CD4-positive, alpha-beta T cell (primary cell): ENCODE measurements around the gene CCL25. TPM values are rescaled to one million over a fixed set of nuclear protein-coding genes. Genes with fewer than 3 reads are reported as not detected.
"Not testable (repeated sequence)": the region's sequence is repeated elsewhere in the genome, so short reads cannot be mapped to it uniquely, and the experiment has no call there.

ENCODE experiments used
- ATAC-seq: fragments of 200-7000 bp; cut with Tn5 transposase; one replicate; pipeline ENCODE4 v1.10.0; 2022; ENCODE audit warnings: mild to moderate bottlenecking; ENCODE audit not compliant: poor library complexity
- CTCF ChIA-PET: fragments of 350-600 bp; sonication (Branson Sonifier 250); formaldehyde crosslinking; loops from one replicate; lab custom pipeline; 2021; ENCODE audit warnings: antibody characterized with exemption, inconsistent platforms; lab: Charles Lee
- POLR2A ChIA-PET: fragments of 350-600 bp; sonication (Branson Sonifier 250); formaldehyde crosslinking; loops from one replicate; lab custom pipeline; 2021; ENCODE audit warnings: antibody characterized with exemption, inconsistent platforms; lab: Charles Lee
- DNase-seq, 14 experiments: peaks; one replicate each; pipeline ENCODE4 v3.0.0-alpha.2; 2013 to 2020; ENCODE audit warnings: mixed read lengths in 2 of 14
- H3K27ac ChIP-seq, 2 donors: one replicate each; pipeline versions ENCODE4 v1.5.1 to v1.7.0; 2013; ENCODE audit warnings: low read length in 2 of 2, low read depth in 1 of 2, mild to moderate bottlenecking in 1 of 2
- H3K27me3 ChIP-seq, 2 experiments: 1 replicate in 1 of 2; 2 replicates in 1 of 2; pipeline versions ENCODE4 v1.6.1 to v1.7.0; 2013; ENCODE audit warnings: low read length in 2 of 2, control low read depth in 1 of 2, mild to moderate bottlenecking in 1 of 2, moderate library complexity in 1 of 2; ENCODE audit not compliant: insufficient read depth in 2 of 2, control insufficient read depth in 1 of 2
- H3K36me3 ChIP-seq: one replicate; pipeline ENCODE4 v1.6.1; 2013; ENCODE audit warnings: low read length, control low read depth; ENCODE audit not compliant: insufficient read depth
- H3K4me1 ChIP-seq: one replicate; pipeline ENCODE4 v1.6.1; 2013; ENCODE audit warnings: low read length, control low read depth; ENCODE audit not compliant: insufficient read depth
- H3K4me3 ChIP-seq: one replicate; pipeline ENCODE4 v1.5.1; 2013; ENCODE audit warnings: mild to moderate bottlenecking, low read length, moderate library complexity
- H3K9me3 ChIP-seq, 2 experiments: 1 replicate in 1 of 2; 2 replicates in 1 of 2; pipeline versions ENCODE4 v1.6.1 to v1.7.0; 2013; ENCODE audit warnings: low read length in 2 of 2, mild to moderate bottlenecking in 2 of 2, control low read depth in 1 of 2, moderate library complexity in 1 of 2; ENCODE audit not compliant: control insufficient read depth in 1 of 2, insufficient read depth in 1 of 2
- H3K27ac Mint-ChIP-seq: one replicate; pipeline ENCODE4 v1.8.0; 2020; ENCODE audit warnings: mixed read lengths
- H3K27me3 Mint-ChIP-seq: one replicate; pipeline ENCODE4 v1.8.0; 2021; ENCODE audit warnings: mixed read lengths
- H3K36me3 Mint-ChIP-seq: one replicate; pipeline ENCODE4 v1.8.0; 2021; ENCODE audit warnings: low read depth, mixed read lengths
- H3K4me1 Mint-ChIP-seq: one replicate; pipeline ENCODE4 v1.8.0; 2021; ENCODE audit warnings: low read depth, mixed read lengths
- H3K4me3 Mint-ChIP-seq: one replicate; pipeline ENCODE4 v1.8.0; 2020; ENCODE audit warnings: mild to moderate bottlenecking, mixed read lengths
- H3K9me3 Mint-ChIP-seq: one replicate; pipeline ENCODE4 v1.8.0; 2020; ENCODE audit warnings: mixed read lengths
- intact Hi-C, 2 experiments: fragments of 100-400 bp; cut with DNase I in 1 of 2; cut with micrococcal nuclease in 1 of 2; formaldehyde crosslinking; loops; one replicate each; pipeline versions ENCODE4 v1.15.1 to v1.9.0; 2023 to 2025; cut with DNase I, micrococcal nuclease
- total RNA-seq, 174 experiments: library from RNA in 2 of 174; stranded (reverse) in 2 of 174; gene quantifications; one replicate each; pipeline ENCODE4 v1.2.3 and lab custom pipeline; 2021 to 2026
- TF ChIP-seq, protein P1 (sequence below): fragments of 200-600 bp; IDR thresholded peaks from one replicate; pipeline ENCODE4 v1.8.0; 2022; ENCODE audit warnings: antibody characterized with exemption, mild to moderate bottlenecking

Gene CCL25
- total RNA-seq, 2 experiments from 2014 or later: not detected

DNA sequence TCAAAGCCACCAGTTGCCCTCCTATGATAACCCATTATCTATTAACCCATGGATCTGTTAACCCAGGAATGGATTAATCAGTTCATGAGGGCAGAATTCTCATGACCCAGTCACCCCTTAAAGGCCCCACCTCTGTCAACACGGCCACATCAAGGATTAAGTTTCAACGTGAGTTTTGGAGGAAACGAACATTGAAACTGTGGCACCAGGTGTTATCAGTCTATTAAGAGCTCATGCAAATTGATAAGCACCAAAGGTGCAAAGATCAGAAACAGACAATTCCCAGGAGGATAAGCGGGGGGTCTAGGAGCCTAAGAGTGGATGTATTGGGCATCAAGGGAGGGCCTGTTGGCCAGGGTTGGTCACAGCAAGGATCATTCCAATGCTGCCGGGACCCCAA, 27.2 kb upstream of the CCL25 start:
- no peaks in the 10 kb centered on the region for H3K36me3 Mint-ChIP-seq
- no peaks in the 10 kb centered on the region for H3K27me3 Mint-ChIP-seq
- H3K4me1 ChIP-seq: no peaks in the 10 kb centered on the region
- H3K27ac ChIP-seq: no peak overlapping the region
- H3K4me3 ChIP-seq: no peak overlapping the region
- DNase-seq (no peak), ATAC-seq (no peak)
- H3K4me3 Mint-ChIP-seq: no peak overlapping the region
- H3K36me3 ChIP-seq: no peaks in the 10 kb centered on the region
- ChIA-PET CTCF (no interaction called here), POLR2A (no interaction called here)
- no peaks in the 10 kb centered on the region for H3K9me3 ChIP-seq
- H3K27ac Mint-ChIP-seq: no peak overlapping the region
- H3K27me3 ChIP-seq: no peaks in the 10 kb centered on the region
- no peaks in the 10 kb centered on the region for H3K9me3 Mint-ChIP-seq
- intact Hi-C loops: no loop called here
- no peaks in the 10 kb centered on the region for H3K4me1 Mint-ChIP-seq
- TF ChIP-seq, protein P1, sequence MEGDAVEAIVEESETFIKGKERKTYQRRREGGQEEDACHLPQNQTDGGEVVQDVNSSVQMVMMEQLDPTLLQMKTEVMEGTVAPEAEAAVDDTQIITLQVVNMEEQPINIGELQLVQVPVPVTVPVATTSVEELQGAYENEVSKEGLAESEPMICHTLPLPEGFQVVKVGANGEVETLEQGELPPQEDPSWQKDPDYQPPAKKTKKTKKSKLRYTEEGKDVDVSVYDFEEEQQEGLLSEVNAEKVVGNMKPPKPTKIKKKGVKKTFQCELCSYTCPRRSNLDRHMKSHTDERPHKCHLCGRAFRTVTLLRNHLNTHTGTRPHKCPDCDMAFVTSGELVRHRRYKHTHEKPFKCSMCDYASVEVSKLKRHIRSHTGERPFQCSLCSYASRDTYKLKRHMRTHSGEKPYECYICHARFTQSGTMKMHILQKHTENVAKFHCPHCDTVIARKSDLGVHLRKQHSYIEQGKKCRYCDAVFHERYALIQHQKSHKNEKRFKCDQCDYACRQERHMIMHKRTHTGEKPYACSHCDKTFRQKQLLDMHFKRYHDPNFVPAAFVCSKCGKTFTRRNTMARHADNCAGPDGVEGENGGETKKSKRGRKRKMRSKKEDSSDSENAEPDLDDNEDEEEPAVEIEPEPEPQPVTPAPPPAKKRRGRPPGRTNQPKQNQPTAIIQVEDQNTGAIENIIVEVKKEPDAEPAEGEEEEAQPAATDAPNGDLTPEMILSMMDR: no peak

DNA sequence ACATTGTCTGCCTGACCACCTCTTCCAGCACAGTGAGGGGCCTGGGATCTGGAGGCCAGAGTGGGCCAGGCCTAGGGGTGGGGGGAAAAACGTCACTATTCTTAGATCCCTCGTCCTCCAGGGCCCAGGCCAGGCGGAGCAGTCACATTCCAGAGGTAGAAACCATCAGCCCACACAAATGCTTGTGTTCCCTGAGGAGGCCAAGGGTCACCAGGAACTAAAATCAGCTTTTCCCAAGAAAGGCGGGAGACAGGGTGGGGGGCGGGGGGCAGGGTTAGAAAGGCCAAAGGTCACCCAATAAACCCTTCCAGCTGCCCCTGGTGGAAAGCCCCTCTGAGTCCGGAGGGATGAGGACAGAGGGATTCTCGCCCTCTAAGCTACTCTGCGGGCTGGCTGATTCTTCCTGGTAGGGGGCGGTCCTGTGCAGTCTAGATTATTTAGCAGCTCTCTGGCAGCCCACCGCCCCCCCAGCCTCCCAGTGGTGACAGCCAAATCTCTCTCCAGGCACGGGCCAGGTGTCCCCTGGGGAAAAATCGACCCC, 23.5 kb upstream of the CCL25 start:
- H3K4me1 ChIP-seq: no peaks in the 10 kb centered on the region
- no peak overlapping the region for H3K27ac ChIP-seq
- no peak overlapping the region for H3K4me3 ChIP-seq
- Mint-ChIP-seq H3K9me3 (no peaks in the 10 kb centered on the region), H3K27ac (no peak overlapping the region), H3K36me3 (no peaks in the 10 kb centered on the region), H3K4me3 (no peak overlapping the region), H3K27me3 (no peaks in the 10 kb centered on the region), H3K4me1 (no peaks in the 10 kb centered on the region)
- peaks cover 0 to 1% of the 10 kb centered on the region in 2 experiments for H3K27me3 ChIP-seq
- H3K9me3 ChIP-seq: no peaks in the 10 kb centered on the region
- ChIA-PET CTCF (no interaction called here), POLR2A (no interaction called here)
- H3K36me3 ChIP-seq: no peaks in the 10 kb centered on the region
- ATAC-seq (no peak), DNase-seq (no peak)
- intact Hi-C loops: no loop called here
- TF ChIP-seq, protein P1: no peak

DNA sequence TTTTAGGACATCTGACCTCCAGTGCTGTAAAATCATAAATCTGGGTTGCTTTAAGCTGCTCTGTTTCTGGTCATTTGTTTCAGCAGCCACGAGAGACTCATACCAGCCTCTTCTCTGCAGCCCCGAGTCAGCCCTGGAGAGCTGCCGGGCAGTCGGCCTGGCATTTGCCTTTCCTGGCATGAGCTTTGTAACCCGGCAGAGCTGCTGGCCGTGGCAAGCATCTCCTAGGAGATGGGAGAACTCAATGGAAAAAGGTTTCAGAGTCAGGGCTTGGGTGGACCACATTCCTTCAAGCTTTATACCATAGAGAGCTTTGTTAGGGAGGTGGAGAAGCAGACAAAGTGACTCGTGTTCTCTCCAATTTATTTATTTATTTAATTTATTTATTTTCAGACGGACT, 21.6 kb upstream of the CCL25 start:
- H3K4me1 Mint-ChIP-seq: no peaks in the 10 kb centered on the region
- POLR2A ChIA-PET: no interaction called here
- peaks cover 0 to 3% of the 10 kb centered on the region in 2 experiments for H3K27me3 ChIP-seq
- no peak overlapping the region for H3K27ac Mint-ChIP-seq
- H3K27ac ChIP-seq: no peak overlapping the region
- TF ChIP-seq, protein P1: no peak
- intact Hi-C loops: no loop called here
- ATAC-seq (no peak), DNase-seq (no peak)
- no peaks in the 10 kb centered on the region for H3K9me3 Mint-ChIP-seq
- no peak overlapping the region for H3K4me3 ChIP-seq
- H3K4me3 Mint-ChIP-seq: no peak overlapping the region
- no peaks in the 10 kb centered on the region for H3K36me3 Mint-ChIP-seq
- H3K27me3 Mint-ChIP-seq: no peaks in the 10 kb centered on the region
- H3K4me1 ChIP-seq: no peaks in the 10 kb centered on the region
- CTCF ChIA-PET: no interaction called here
- no peaks in the 10 kb centered on the region for H3K9me3 ChIP-seq
- H3K36me3 ChIP-seq: no peaks in the 10 kb centered on the region

DNA sequence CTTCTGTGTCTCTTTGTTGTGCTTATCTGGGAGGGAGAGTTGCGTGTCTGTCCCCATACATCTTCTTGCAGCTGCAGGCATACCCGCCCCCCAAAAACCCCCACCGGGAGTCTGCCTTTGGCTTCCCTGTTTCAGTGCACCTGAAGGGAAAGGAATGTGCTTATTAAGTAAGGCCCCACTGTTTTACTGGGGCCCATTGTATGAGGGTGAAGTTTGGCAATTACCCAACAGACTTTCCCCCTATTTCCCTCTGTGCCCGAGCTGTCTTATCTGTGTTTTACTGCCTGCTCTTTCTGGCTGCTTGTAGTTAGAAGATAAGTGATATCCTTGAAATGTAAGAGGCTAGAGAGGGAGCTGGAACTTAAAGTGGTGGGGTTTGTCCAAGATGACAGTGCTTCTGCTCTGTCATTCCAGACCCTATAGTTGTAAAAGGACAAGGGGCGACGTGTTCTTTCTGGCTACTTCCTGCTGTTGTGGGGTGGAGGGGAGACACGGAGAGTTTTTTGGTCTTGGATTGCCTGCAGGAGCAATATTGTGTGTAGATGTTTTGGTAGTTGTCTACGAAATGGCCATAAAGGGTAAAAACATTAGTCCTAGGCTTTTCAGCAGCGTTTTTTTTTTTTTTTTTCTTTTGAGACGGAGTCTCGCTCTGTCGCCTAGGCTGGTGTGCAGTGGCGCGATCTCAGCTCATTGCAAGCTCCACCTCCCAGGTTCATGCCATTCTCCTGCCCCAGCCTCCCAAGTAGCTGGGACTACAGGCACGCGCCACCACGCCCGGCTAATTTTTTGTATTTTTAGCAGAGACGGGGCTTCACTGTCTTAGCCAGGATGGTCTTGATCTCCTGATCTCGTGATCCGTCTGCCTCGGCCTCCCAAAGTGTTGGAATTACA, 19.0 kb upstream of the CCL25 start:
- H3K4me1 ChIP-seq, H3K4me1 Mint-ChIP-seq, CTCF ChIA-PET: not testable (repeated sequence)

More for the DNA sequence above, 19.0 kb upstream of the CCL25 start:
- H3K9me3 ChIP-seq, H3K27me3 ChIP-seq, H3K4me3 ChIP-seq, H3K27ac ChIP-seq, H3K27ac Mint-ChIP-seq, H3K36me3 ChIP-seq, H3K27me3 Mint-ChIP-seq, H3K4me3 Mint-ChIP-seq, ATAC-seq, H3K9me3 Mint-ChIP-seq, intact Hi-C loops, DNase-seq, H3K36me3 Mint-ChIP-seq, POLR2A ChIA-PET: not testable (repeated sequence)
